Mesendoderm (in vitro differentiated cells): ENCODE results near the gene SMARCC1.

ENCODE experiments used
- DNase-seq: peaks from one replicate; pipeline ENCODE4 v3.0.0; 2013
- H2AK5ac ChIP-seq: 2 replicates; pipeline ENCODE4 v1.6.1; 2013; ENCODE audit warnings: low read length, inconsistent platforms
- H2BK120ac ChIP-seq: 2 replicates; pipeline ENCODE4 v1.6.1; 2013; ENCODE audit warnings: low read depth, mild to moderate bottlenecking, low read length, moderate library complexity, mixed read lengths
- H2BK15ac ChIP-seq: replicated peaks from 2 replicates; pipeline ENCODE4 v1.6.1; 2013; ENCODE audit warnings: low read depth, mild to moderate bottlenecking, moderate library complexity
- H2BK5ac ChIP-seq: 2 replicates; pipeline ENCODE4 v1.6.1; 2013; ENCODE audit warnings: low read length, inconsistent platforms
- H3K18ac ChIP-seq: 2 replicates; pipeline ENCODE4 v1.6.1; 2013; ENCODE audit warnings: mild to moderate bottlenecking, low read length, mixed read lengths
- H3K23ac ChIP-seq: one replicate; pipeline ENCODE4 v1.6.1; 2013; ENCODE audit warnings: low read length
- H3K27ac ChIP-seq: 2 replicates; pipeline ENCODE4 v1.5.1; 2013; ENCODE audit warnings: low read depth, mild to moderate bottlenecking, inconsistent platforms, low read length, moderate library complexity
- H3K27me3 ChIP-seq: 2 replicates; pipeline ENCODE4 v1.6.1; 2013; ENCODE audit warnings: low read length, control low read depth, mild to moderate bottlenecking, inconsistent platforms; ENCODE audit not compliant: insufficient read depth, poor library complexity
- H3K36me3 ChIP-seq: 2 replicates; pipeline ENCODE4 v1.6.1; 2013; ENCODE audit warnings: low read length, inconsistent platforms; ENCODE audit not compliant: control insufficient read depth, insufficient read depth
- H3K4ac ChIP-seq: one replicate; pipeline ENCODE4 v1.6.1; 2013; ENCODE audit warnings: low read depth, mild to moderate bottlenecking, low read length, moderate library complexity
- H3K4me1 ChIP-seq: 2 replicates; pipeline ENCODE4 v1.6.1; 2013; ENCODE audit warnings: low read depth, low read length, inconsistent platforms; ENCODE audit not compliant: control insufficient read depth
- H3K4me2 ChIP-seq: 2 replicates; pipeline ENCODE4 v1.6.1; 2013; ENCODE audit warnings: low read length
- H3K4me3 ChIP-seq: 2 replicates; pipeline ENCODE4 v1.5.1; 2013; ENCODE audit warnings: mild to moderate bottlenecking, low read length
- H3K56ac ChIP-seq: one replicate; pipeline ENCODE4 v1.6.1; 2013; ENCODE audit warnings: low read length
- H3K79me1 ChIP-seq: 2 replicates; pipeline ENCODE4 v1.6.1; 2013; ENCODE audit warnings: low read length, inconsistent platforms
- H3K79me2 ChIP-seq: 2 replicates; pipeline ENCODE4 v1.6.1; 2013; ENCODE audit warnings: mild to moderate bottlenecking, low read length; ENCODE audit not compliant: control insufficient read depth, insufficient read depth
- H3K9ac ChIP-seq: 2 replicates; pipeline ENCODE4 v1.6.1; 2013; ENCODE audit warnings: low read length, inconsistent platforms
- H4K5ac ChIP-seq: one replicate; pipeline ENCODE4 v1.6.1; 2013; ENCODE audit warnings: low read length
- H4K8ac ChIP-seq: one replicate; pipeline ENCODE4 v1.6.1; 2013; ENCODE audit warnings: low read depth, mild to moderate bottlenecking, control low read depth, low read length, moderate library complexity
- WGBS: extraction: QIAGEN DNeasy Blood & Tissue Kit; methylation state at CpG from one replicate; pipeline ENCODE4 v1.1.7; 2013; ENCODE audit warnings: low lambda C conversion rate, missing lambda C conversion rate; ENCODE audit not compliant: insufficient coverage; ENCODE audit errors: extremely low coverage; 5-methylcytosine and 5-hydroxymethylcytosine counted together

Gene SMARCC1

DNA sequence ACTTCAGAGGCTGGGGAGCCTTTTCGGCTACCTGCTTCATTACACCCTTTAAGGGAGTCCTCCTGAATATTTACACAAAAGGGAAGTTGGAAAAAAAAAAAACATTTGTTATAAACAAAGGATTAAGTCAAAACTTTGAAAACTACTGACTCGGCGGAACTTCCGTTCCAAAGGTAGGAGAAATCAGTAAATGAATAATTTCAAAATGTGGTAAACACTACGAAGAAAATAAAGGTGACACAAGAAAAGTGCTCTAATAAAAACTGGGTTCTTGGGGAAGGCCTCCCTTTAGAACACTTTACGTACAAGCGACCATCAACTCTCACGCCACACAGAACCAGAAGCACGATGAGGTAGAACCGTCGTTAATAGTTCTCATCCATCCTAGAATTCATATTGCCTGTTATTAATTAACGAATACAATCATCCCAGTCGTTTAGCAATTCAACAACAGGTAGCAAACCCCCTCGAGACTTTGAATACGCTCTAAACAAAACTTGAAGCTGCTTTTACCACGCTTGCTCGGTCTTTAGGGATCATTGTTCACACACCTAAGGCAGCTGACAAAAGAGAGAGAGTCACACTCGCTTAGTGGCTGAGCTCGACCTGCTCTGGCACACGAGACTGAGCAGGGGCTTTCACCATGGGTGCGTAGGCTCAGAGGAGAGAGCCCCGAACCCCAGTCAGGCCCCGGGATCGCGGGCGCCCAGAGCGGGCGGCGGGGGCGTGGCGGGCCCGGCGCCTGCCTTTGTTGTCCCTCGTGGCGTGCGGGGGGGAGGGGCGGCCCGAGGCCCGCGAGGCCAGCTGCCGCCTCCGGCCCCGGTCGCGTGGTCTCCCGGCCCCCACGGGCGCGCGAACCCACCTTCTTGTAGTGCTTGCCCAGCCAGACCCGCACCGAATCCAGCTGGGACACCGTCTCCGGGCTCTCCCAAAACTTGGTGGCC, 680 bp downstream of the SMARCC1 start:
- Histone ChIP-seq H3K4ac (peak overlapping the region; percentile 98), H3K79me2 (peaks cover 51% of the 10 kb centered on the region), H3K18ac (peak overlapping the region; percentile 97), H3K36me3 (no peaks in the 10 kb centered on the region), H2BK5ac (peak overlapping the region; percentile 51), H2BK120ac (peak overlapping the region; percentile 51), H3K9ac (peak overlapping the region; percentile 83), H3K4me3 (peak overlapping the region; percentile 66), H2AK5ac (no peak overlapping the region), H3K79me1 (no peaks in the 10 kb centered on the region), H2BK15ac (no peak overlapping the region), H4K5ac (no peak overlapping the region), H3K27me3 (no peaks in the 10 kb centered on the region), H3K23ac (peak overlapping the region; percentile 50), H3K27ac (peak overlapping the region; percentile 90), H4K8ac (no peak overlapping the region), H3K56ac (peak overlapping the region; percentile 91), H3K4me2 (peak overlapping the region; percentile 44), H3K4me1 (no peaks in the 10 kb centered on the region)
- DNase-seq: peak; percentile 65
- WGBS: no CpG with 5 or more reads among the region's 54 CpGs

- no peak overlapping the region for H3K23ac ChIP-seq
- no peak overlapping the region for H2BK5ac ChIP-seq
- no peak overlapping the region for H3K4me3 ChIP-seq
- H2AK5ac ChIP-seq: no peak overlapping the region
- no peaks in the 10 kb centered on the region for H3K4me1 ChIP-seq
- no peak overlapping the region for H4K5ac ChIP-seq
- no peak overlapping the region for H2BK15ac ChIP-seq
- H3K79me2 ChIP-seq: peaks cover 72% of the 10 kb centered on the region
- H3K36me3 ChIP-seq: no peaks in the 10 kb centered on the region
- WGBS: no CpG with 5 or more reads among the region's 3 CpGs
- no peak overlapping the region for H3K4ac ChIP-seq
- no peaks in the 10 kb centered on the region for H3K27me3 ChIP-seq
- H4K8ac ChIP-seq: no peak overlapping the region
- no peaks in the 10 kb centered on the region for H3K79me1 ChIP-seq
- no peak for DNase-seq
- no peak overlapping the region for H3K56ac ChIP-seq
- no peak overlapping the region for H3K27ac ChIP-seq
- H2BK120ac ChIP-seq: no peak overlapping the region
- no peak overlapping the region for H3K9ac ChIP-seq
- H3K18ac ChIP-seq: no peak overlapping the region
- no peak overlapping the region for H3K4me2 ChIP-seq
Measured at GRCh38 chr3:47778746-47779145, 2.9 kb downstream of the SMARCC1 start.

DNA sequence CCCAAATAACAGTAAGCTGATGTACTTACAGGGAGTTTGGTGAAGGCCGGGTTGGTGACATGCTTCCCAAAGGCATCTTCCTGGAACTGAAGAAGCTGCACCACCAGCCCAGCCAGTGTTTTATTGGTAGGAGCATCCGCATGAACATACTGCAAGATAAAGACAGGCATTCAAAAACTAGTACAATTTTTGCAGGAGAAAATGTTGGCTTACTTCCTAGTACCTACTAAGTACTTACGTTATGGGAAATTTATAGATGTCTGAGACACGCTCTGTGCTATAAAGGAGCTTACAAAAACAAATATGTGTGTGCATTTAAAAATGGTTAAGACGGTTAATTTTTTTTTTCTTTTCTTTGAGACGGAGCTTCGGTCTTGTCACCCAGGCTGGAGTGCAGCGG, 8.9 kb downstream of the SMARCC1 start:
- H3K79me2 ChIP-seq: peaks cover 79% of the 10 kb centered on the region
- no peaks in the 10 kb centered on the region for H3K27me3 ChIP-seq
- H3K4ac ChIP-seq: no peak overlapping the region
- no peak overlapping the region for H3K4me3 ChIP-seq
- no peak overlapping the region for H4K8ac ChIP-seq
- WGBS: no CpG with 5 or more reads among the region's 8 CpGs
- no peak overlapping the region for H3K23ac ChIP-seq
- no peak overlapping the region for H2BK120ac ChIP-seq
- H3K4me1 ChIP-seq: no peaks in the 10 kb centered on the region
- H3K56ac ChIP-seq: no peak overlapping the region
- no peak overlapping the region for H3K4me2 ChIP-seq
- H3K9ac ChIP-seq: no peak overlapping the region
- H2BK5ac ChIP-seq: no peak overlapping the region
- H2BK15ac ChIP-seq: no peak overlapping the region
- no peak overlapping the region for H2AK5ac ChIP-seq
- H3K27ac ChIP-seq: no peak overlapping the region
- H3K79me1 ChIP-seq: no peaks in the 10 kb centered on the region
- H3K18ac ChIP-seq: no peak overlapping the region
- no peak overlapping the region for H4K5ac ChIP-seq
- H3K36me3 ChIP-seq: no peaks in the 10 kb centered on the region
- DNase-seq: no peak

GRCh38 chr3:47772047-47772446, 9.6 kb downstream of the SMARCC1 start:
- H3K18ac ChIP-seq: no peak overlapping the region
- DNase-seq: no peak
- H3K4me1 ChIP-seq: no peaks in the 10 kb centered on the region
- H3K9ac ChIP-seq: no peak overlapping the region
- no peaks in the 10 kb centered on the region for H3K36me3 ChIP-seq
- no peaks in the 10 kb centered on the region for H3K27me3 ChIP-seq
- no peak overlapping the region for H3K23ac ChIP-seq
- H3K4me2 ChIP-seq: no peak overlapping the region
- no peak overlapping the region for H3K4me3 ChIP-seq
- H3K4ac ChIP-seq: no peak overlapping the region
- no peak overlapping the region for H4K5ac ChIP-seq
- no peak overlapping the region for H3K27ac ChIP-seq
- H3K79me1 ChIP-seq: no peaks in the 10 kb centered on the region
- no peak overlapping the region for H4K8ac ChIP-seq
- H2BK120ac ChIP-seq: no peak overlapping the region
- H3K79me2 ChIP-seq: peaks cover 74% of the 10 kb centered on the region
- H2BK15ac ChIP-seq: no peak overlapping the region
- H3K56ac ChIP-seq: no peak overlapping the region
- no peak overlapping the region for H2AK5ac ChIP-seq
- WGBS: no CpG with 5 or more reads among the region's 8 CpGs
- no peak overlapping the region for H2BK5ac ChIP-seq

- no peak overlapping the region for H4K5ac ChIP-seq
- no peak overlapping the region for H2BK15ac ChIP-seq
- no CpG with 5 or more reads among the region's 4 CpGs for WGBS
- H3K9ac ChIP-seq: no peak overlapping the region
- no peak overlapping the region for H4K8ac ChIP-seq
- no peaks in the 10 kb centered on the region for H3K4me1 ChIP-seq
- H3K27me3 ChIP-seq: no peaks in the 10 kb centered on the region
- no peak for DNase-seq
- peaks cover 2% of the 10 kb centered on the region for H3K79me1 ChIP-seq
- H3K56ac ChIP-seq: no peak overlapping the region
- no peak overlapping the region for H3K4me3 ChIP-seq
- no peak overlapping the region for H2BK120ac ChIP-seq
- H3K27ac ChIP-seq: no peak overlapping the region
- no peak overlapping the region for H3K23ac ChIP-seq
- no peak overlapping the region for H3K18ac ChIP-seq
- no peak overlapping the region for H3K4ac ChIP-seq
- H2AK5ac ChIP-seq: no peak overlapping the region
- no peak overlapping the region for H3K4me2 ChIP-seq
- peaks cover 3% of the 10 kb centered on the region for H3K36me3 ChIP-seq
- no peak overlapping the region for H2BK5ac ChIP-seq
- peaks cover 60% of the 10 kb centered on the region for H3K79me2 ChIP-seq
Measured at GRCh38 chr3:47766186-47766585, 15.5 kb downstream of the SMARCC1 start.
